ENCODE measurements around the gene REXO5. TPM values are rescaled to one million over a fixed set of nuclear protein-coding genes. Genes with fewer than 3 reads are reported as not detected.

Gene REXO5
- total RNA-seq, 1 experiment from 2014 or later, result 6.7 TPM

DNA sequence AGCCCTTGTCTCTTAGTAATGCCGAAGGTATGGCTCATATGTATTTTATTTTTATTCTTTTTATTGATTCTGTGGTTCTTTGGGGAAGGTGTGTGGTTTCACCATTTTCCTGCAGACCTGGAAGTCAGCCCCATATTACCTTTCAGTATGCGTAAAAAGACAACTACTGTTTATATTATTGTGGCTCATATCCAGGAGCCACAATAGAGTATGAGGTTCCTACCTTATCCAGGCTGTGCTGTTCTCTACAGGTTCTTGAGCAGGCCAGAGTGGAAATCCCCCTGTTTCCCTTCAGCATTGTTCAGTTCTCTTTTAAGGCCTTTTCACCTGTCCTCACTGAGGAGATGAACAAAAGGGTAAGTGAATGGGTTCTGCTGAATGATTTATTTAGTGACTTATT lies 33.2 kb downstream of the REXO5 start:
- Histone ChIP-seq H2AFZ (ENCODE audit: low read length) (no peak overlapping the region), H2BK12ac (ENCODE audit: insufficient read length, low read depth, low read length) (no peak overlapping the region), H3K4me2 (ENCODE audit: insufficient read depth, insufficient read length, low read length) (no peak overlapping the region), H2BK20ac (ENCODE audit: low read depth, low read length, poor library complexity, severe bottlenecking) (no peak overlapping the region), H3K4me1 (ENCODE audit: insufficient read depth, low read length) (no peaks in the 10 kb centered on the region), H4K20me1 (ENCODE audit: control insufficient read depth, insufficient read depth, insufficient read length) (no peaks in the 10 kb centered on the region), H3K27ac (ENCODE audit: insufficient read length, low read depth, low read length) (no peak overlapping the region), H3K4ac (ENCODE audit: low read depth, low read length) (no peak overlapping the region), H3K23ac (ENCODE audit: insufficient read length, low read depth, low read length) (no peak overlapping the region), H2BK5ac (ENCODE audit: insufficient read length, low read length) (no peak overlapping the region), H3K79me1 (ENCODE audit: insufficient read depth, low read depth, low read length, poor library complexity, severe bottlenecking) (no peaks in the 10 kb centered on the region), H4K91ac (ENCODE audit: insufficient read length, low read depth, low read length) (no peak overlapping the region), H4K8ac (replicated peaks; ENCODE audit: insufficient read length, low read depth, low read length) (no peak overlapping the region), H2BK15ac (ENCODE audit: low read depth, low read length) (no peak overlapping the region), H3K27me3 (ENCODE audit: insufficient read depth, low read length) (no peaks in the 10 kb centered on the region), H2AK5ac (ENCODE audit: insufficient read length, low read length) (no peak overlapping the region), H3K9ac (ENCODE audit: extremely low read depth, insufficient read length, low read length) (no peak overlapping the region), H3K79me2 (ENCODE audit: insufficient read depth, low read length) (no peaks in the 10 kb centered on the region), H3K23me2 (ENCODE audit: insufficient read length, low read depth, low read length, poor library complexity, severe bottlenecking) (no peaks in the 10 kb centered on the region), H3K56ac (ENCODE audit: insufficient read length, low read depth, low read length) (no peak overlapping the region), H4K5ac (ENCODE audit: insufficient read length, low read depth, low read length) (no peak overlapping the region), H3K18ac (ENCODE audit: insufficient read length, low read depth, low read length) (no peak overlapping the region), H3K14ac (ENCODE audit: insufficient read depth, low read length) (no peak overlapping the region), H2BK120ac (ENCODE audit: low read depth, low read length, poor library complexity, severe bottlenecking) (no peak overlapping the region), H3T11ph (ENCODE audit: low read length) (no peak overlapping the region), H3K9me3 (ENCODE audit: control insufficient read depth, low read depth, low read length) (no peaks in the 10 kb centered on the region)
- Mint-ChIP-seq H3K36me3 (ENCODE audit: insufficient read depth in 1 of 3, low read depth in 3 of 3) (peaks cover 28 to 54% (median 53%) of the 10 kb centered on the region in 3 experiments), H3K9me3 (peaks cover 6 to 10% of the 10 kb centered on the region in 2 experiments; a peak in 3 of 5 replicates), H3K27ac (no peak overlapping the region), H3K4me1 (no peaks in the 10 kb centered on the region), H3K27me3 (ENCODE audit: low read depth) (no peaks in the 10 kb centered on the region), H3K4me3 (no peak overlapping the region)
- WGBS (ENCODE audit: extremely low coverage, insufficient read length, low lambda C conversion rate), result no CpG with 5 or more reads among the region's 2 CpGs
- TF ChIP-seq, protein P1, sequence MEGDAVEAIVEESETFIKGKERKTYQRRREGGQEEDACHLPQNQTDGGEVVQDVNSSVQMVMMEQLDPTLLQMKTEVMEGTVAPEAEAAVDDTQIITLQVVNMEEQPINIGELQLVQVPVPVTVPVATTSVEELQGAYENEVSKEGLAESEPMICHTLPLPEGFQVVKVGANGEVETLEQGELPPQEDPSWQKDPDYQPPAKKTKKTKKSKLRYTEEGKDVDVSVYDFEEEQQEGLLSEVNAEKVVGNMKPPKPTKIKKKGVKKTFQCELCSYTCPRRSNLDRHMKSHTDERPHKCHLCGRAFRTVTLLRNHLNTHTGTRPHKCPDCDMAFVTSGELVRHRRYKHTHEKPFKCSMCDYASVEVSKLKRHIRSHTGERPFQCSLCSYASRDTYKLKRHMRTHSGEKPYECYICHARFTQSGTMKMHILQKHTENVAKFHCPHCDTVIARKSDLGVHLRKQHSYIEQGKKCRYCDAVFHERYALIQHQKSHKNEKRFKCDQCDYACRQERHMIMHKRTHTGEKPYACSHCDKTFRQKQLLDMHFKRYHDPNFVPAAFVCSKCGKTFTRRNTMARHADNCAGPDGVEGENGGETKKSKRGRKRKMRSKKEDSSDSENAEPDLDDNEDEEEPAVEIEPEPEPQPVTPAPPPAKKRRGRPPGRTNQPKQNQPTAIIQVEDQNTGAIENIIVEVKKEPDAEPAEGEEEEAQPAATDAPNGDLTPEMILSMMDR (conservative IDR thresholded peaks at IDR 0.05), result no peak
- DNase-seq, result no peak

All from H9 (cell line).